Bronchial epithelial cell (primary cell): Measurements from ENCODE around the gene BEST3. TPM values are rescaled to one million over a fixed set of nuclear protein-coding genes. Genes with fewer than 3 reads are reported as not detected.
A peak's percentile ranks its signal among the peaks of the same experiment; 100 is the strongest.

ENCODE experiments used
- DNase-seq: peaks from one replicate; pipeline ENCODE4 v3.0.0-alpha.2; 2010; ENCODE audit warnings: low read depth
- FAIRE-seq: peaks from 2 replicates; lab custom pipeline; 2011; peaks lifted over from hg19 to GRCh38; lab: Jason Lieb, UNC
- H3K27me3 ChIP-seq: 2 replicates; pipeline ENCODE4 v1.5.1; 2011; ENCODE audit warnings: low read length; ENCODE audit not compliant: control insufficient read depth, insufficient read depth
- H3K36me3 ChIP-seq: 2 replicates; pipeline ENCODE4 v1.5.1; 2011; ENCODE audit warnings: low read length; ENCODE audit not compliant: control insufficient read depth, insufficient read depth
- H3K4me3 ChIP-seq: 2 replicates; pipeline ENCODE4 v1.5.1; 2011; ENCODE audit warnings: mild to moderate bottlenecking, low read depth, low read length, control low read depth
- total RNA-seq: library from RNA; depleted of rRNA; stranded (reverse); fragments of >200 nt; gene quantifications from 2 replicates; pipeline ENCODE4 v1.2.1, GENCODE V29; 2014
- TF ChIP-seq, protein P1 (sequence below): IDR thresholded peaks from 2 replicates; pipeline ENCODE4 v1.5.1; 2011; ENCODE audit warnings: mild to moderate bottlenecking, moderate library complexity, low read length, control low read depth, inconsistent platforms; ENCODE audit not compliant: insufficient read depth, severe bottlenecking

BEST3 gene
- total RNA-seq, 1 donor from 2014 or later, result not detected

DNA sequence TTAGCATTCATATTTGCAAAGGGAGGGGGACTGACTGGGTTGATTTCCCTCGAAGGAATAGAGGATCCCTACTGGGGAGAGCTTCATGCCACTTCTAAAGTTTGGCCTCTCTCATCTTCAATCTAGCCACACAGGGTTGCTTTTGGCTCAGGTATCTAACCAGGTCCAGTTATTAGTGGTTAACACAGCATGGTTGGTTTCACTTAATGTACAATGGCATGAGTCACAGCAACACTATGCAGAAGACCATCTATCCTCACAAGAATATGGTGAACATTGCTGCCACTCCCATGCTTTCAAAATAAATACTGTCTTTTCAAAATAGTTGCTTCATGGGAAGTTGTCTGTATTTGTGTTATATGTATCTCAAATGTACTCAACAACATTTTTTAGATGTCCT is 33.0 kb upstream of the BEST3 start:
- no peaks in the 10 kb centered on the region for H3K36me3 ChIP-seq
- FAIRE-seq (no peak), DNase-seq (peak; percentile 70)
- TF ChIP-seq, protein P1, sequence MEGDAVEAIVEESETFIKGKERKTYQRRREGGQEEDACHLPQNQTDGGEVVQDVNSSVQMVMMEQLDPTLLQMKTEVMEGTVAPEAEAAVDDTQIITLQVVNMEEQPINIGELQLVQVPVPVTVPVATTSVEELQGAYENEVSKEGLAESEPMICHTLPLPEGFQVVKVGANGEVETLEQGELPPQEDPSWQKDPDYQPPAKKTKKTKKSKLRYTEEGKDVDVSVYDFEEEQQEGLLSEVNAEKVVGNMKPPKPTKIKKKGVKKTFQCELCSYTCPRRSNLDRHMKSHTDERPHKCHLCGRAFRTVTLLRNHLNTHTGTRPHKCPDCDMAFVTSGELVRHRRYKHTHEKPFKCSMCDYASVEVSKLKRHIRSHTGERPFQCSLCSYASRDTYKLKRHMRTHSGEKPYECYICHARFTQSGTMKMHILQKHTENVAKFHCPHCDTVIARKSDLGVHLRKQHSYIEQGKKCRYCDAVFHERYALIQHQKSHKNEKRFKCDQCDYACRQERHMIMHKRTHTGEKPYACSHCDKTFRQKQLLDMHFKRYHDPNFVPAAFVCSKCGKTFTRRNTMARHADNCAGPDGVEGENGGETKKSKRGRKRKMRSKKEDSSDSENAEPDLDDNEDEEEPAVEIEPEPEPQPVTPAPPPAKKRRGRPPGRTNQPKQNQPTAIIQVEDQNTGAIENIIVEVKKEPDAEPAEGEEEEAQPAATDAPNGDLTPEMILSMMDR, result no peak
- no peak overlapping the region for H3K4me3 ChIP-seq
- no peaks in the 10 kb centered on the region for H3K27me3 ChIP-seq

DNA sequence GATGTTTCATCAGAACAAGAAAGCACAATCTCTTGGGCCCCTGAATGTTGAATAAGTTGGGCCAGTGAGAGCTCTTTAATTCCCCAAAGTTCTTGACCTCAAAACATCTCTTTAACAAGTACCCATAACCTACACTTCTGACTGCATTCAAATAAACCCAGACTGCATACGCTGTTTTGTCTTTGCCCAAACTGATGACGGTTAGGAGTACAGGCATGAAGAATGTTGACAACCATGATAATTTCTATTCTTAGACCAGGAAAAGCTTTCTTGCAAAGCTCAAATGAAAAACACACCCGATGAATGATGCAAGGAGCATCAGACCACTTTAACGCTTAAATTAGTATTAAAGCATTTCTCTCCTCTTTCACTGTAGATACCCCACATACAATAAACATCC is 27.8 kb upstream of the BEST3 start:
- FAIRE-seq (no peak), DNase-seq (no peak)
- Histone ChIP-seq H3K36me3 (no peaks in the 10 kb centered on the region), H3K27me3 (no peaks in the 10 kb centered on the region), H3K4me3 (no peak overlapping the region)
- TF ChIP-seq, protein P1, result no peak

DNA sequence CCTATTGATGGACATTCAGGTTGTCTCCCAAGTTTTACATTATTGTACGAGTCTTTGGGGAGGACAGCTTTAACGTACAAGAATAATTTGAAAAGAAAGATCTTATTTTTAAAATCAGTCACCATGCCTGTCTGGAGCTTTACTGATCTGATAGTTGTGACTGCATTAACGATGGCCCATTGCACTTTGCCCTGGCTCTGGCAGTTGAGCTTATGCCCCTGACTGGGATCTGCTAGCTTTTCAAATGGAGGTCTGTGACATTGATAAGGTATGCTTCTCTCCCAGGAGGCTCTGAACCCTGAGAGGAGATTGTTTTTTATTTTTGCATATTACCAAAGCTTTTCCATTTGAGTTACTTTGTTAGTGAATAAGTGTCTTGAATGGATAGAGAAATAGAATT is 21.6 kb upstream of the BEST3 start:
- Histone ChIP-seq H3K4me3 (no peak overlapping the region), H3K36me3 (no peaks in the 10 kb centered on the region), H3K27me3 (no peaks in the 10 kb centered on the region)
- TF ChIP-seq, protein P1, result no peak
- no peak for FAIRE-seq
- DNase-seq, result no peak

DNA sequence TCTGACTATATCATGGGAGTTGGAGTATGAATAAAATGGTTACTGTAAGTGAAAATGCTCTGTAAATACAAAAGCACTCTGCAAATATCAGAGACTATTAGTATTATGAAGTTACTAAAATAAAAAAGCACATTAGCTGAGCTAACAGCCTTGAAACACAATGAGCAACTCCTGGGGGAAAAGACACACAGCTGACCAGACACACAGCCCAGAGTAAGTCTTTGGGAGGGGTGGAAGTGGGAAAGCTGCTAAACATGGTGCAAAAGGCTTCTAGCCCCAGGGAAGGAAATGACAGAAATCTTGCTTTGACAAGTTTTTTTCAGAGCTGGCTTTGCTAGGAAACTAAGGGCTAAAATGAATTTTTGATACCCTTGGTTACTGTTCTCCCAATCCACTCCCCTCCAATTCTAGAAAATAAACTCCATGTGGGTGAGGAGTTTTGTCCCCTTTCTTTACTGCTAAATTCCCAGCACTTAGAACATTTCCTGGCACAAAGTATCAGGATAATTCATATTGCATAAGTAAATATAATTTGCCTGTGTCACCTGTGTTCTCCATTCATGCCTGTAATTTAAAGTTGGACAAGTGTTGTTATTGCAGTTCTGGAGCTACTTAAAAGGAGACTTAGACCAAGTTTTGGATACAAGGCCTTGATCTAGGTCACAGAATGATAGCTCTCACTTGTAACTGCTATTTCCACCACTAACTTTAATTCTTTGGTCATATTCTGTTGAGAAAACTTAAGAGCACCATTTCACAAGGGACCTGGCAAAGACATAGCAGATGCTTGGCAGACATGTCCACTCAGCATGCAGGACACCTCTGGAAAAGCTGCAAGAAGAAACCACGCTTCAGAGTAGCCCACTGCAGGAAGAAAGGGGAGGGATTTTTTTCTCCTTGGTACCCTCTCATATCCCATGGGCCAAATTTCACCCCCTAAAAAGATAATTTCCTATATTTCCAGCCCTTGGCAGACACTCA is 20.5 kb upstream of the BEST3 start:
- TF ChIP-seq, protein P1, result no peak
- Histone ChIP-seq H3K27me3 (no peaks in the 10 kb centered on the region), H3K36me3 (no peaks in the 10 kb centered on the region), H3K4me3 (no peak overlapping the region)
- no peak for FAIRE-seq
- DNase-seq, result no peak

DNA sequence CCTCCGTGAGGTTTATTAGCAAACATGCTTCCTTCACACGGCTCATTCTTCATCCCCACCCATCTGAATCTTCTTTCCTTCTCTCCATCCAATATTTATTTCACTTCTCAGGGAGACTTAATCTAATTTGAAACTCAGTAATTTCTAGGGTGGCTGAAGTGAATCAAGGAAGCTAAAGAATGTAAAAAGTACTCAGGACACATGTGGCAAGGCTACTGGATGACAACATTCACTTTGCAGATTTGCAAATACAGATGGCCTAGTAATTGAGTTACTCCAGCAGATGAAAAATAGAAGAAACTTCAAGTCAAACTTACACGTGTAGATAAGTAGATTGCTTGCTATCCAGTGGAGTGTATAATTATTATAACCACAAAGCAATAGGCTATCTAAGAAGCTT is 15.4 kb upstream of the BEST3 start:
- TF ChIP-seq, protein P1, result no peak
- no peaks in the 10 kb centered on the region for H3K27me3 ChIP-seq
- H3K36me3 ChIP-seq, result no peaks in the 10 kb centered on the region
- no peak for FAIRE-seq
- DNase-seq, result no peak
- H3K4me3 ChIP-seq, result no peak overlapping the region
